NT2/D1 (cell line): ENCODE data around the gene PPM1K.

Source experiments
- DNase-seq: peaks from one replicate; pipeline ENCODE4 v3.0.0-alpha.2; 2011; ENCODE audit warnings: low read depth, low spot score
- H3K27me3 ChIP-seq: 2 replicates; pipeline ENCODE4 v1.6.0; 2011; ENCODE audit warnings: mild to moderate bottlenecking; ENCODE audit not compliant: insufficient read length, insufficient read depth
- H3K36me3 ChIP-seq: 2 replicates; pipeline ENCODE4 v1.6.1; 2011; ENCODE audit warnings: mild to moderate bottlenecking, low read length, mixed read lengths; ENCODE audit not compliant: insufficient read depth, insufficient read length
- H3K4me1 ChIP-seq: 2 replicates; pipeline ENCODE4 v1.5.1; 2011; ENCODE audit not compliant: insufficient read depth, insufficient read length
- H3K4me3 ChIP-seq: 2 replicates; pipeline ENCODE4 v1.5.1; 2011; ENCODE audit warnings: low read depth; ENCODE audit not compliant: insufficient read length
- H3K9ac ChIP-seq: 2 replicates; pipeline ENCODE4 v1.6.0; 2011; ENCODE audit warnings: low read depth; ENCODE audit not compliant: insufficient read length
- H3K9me3 ChIP-seq: 2 replicates; pipeline ENCODE4 v1.5.1; 2011; ENCODE audit warnings: mild to moderate bottlenecking, low read length; ENCODE audit not compliant: insufficient read depth
- SUZ12 ChIP-seq: IDR thresholded peaks from 2 replicates; pipeline ENCODE4 v1.6.1; 2011; ENCODE audit not compliant: insufficient read length, insufficient read depth; ENCODE audit errors: extremely low read depth
- YY1 ChIP-seq: IDR thresholded peaks from 2 replicates; pipeline ENCODE4 v1.6.1; 2011; ENCODE audit not compliant: insufficient read length, insufficient read depth
- ZNF274 ChIP-seq: IDR thresholded peaks from 2 replicates; pipeline ENCODE4 v1.6.1; 2011; ENCODE audit warnings: mild to moderate bottlenecking, low read depth, low read length

Gene PPM1K

GRCh38 chr4:88216395-88216794 lies 68.0 kb downstream of the PPM1K start:
- no peak overlapping the region for H3K9ac ChIP-seq
- no peak overlapping the region for H3K4me3 ChIP-seq
- no peak for DNase-seq
- H3K27me3 ChIP-seq = no peaks in the 10 kb centered on the region
- TF ChIP-seq SUZ12 = no peak
- TF ChIP-seq ZNF274 = no peak
- no peak for TF ChIP-seq YY1
- no peaks in the 10 kb centered on the region for H3K9me3 ChIP-seq
- no peaks in the 10 kb centered on the region for H3K36me3 ChIP-seq
- H3K4me1 ChIP-seq = no peaks in the 10 kb centered on the region

GRCh38 chr4:88215351-88215750 lies 69.0 kb downstream of the PPM1K start:
- H3K4me1 ChIP-seq = no peaks in the 10 kb centered on the region
- H3K4me3 ChIP-seq = no peak overlapping the region
- no peaks in the 10 kb centered on the region for H3K9me3 ChIP-seq
- DNase-seq = no peak
- TF ChIP-seq YY1 = no peak
- TF ChIP-seq SUZ12 = no peak
- TF ChIP-seq ZNF274 = no peak
- no peaks in the 10 kb centered on the region for H3K27me3 ChIP-seq
- H3K9ac ChIP-seq = no peak overlapping the region
- H3K36me3 ChIP-seq = no peaks in the 10 kb centered on the region

- Histone ChIP-seq H3K36me3 (no peaks in the 10 kb centered on the region), H3K4me1 (no peaks in the 10 kb centered on the region)
- TF ChIP-seq SUZ12 (no peak), YY1 (no peak), ZNF274 (no peak)
These were observed 72.2 kb downstream of the PPM1K start for GRCh38 chr4:88212253-88212561.

GRCh38 chr4:88211473-88212252 lies 72.7 kb downstream of the PPM1K start:
- TF ChIP-seq ZNF274 (no peak), SUZ12 (no peak), YY1 (no peak)
- Histone ChIP-seq H3K4me1 (no peaks in the 10 kb centered on the region), H3K4me3 (no peak overlapping the region), H3K27me3 (no peaks in the 10 kb centered on the region), H3K36me3 (no peaks in the 10 kb centered on the region), H3K9me3 (no peaks in the 10 kb centered on the region), H3K9ac (no peak overlapping the region)
- DNase-seq = peak; percentile 25

More at GRCh38 chr4:88212253-88212561, 72.2 kb downstream of the PPM1K start:
- Histone ChIP-seq H3K27me3 (no peaks in the 10 kb centered on the region), H3K9me3 (no peaks in the 10 kb centered on the region), H3K9ac (no peak overlapping the region), H3K4me3 (no peak overlapping the region)
- DNase-seq = no peak

- no peak for DNase-seq
- Histone ChIP-seq H3K9me3 (no peaks in the 10 kb centered on the region), H3K9ac (no peak overlapping the region), H3K4me3 (no peak overlapping the region), H3K27me3 (no peaks in the 10 kb centered on the region), H3K4me1 (no peaks in the 10 kb centered on the region), H3K36me3 (no peaks in the 10 kb centered on the region)
- no peak for TF ChIP-seq SUZ12
- no peak for TF ChIP-seq ZNF274
- no peak for TF ChIP-seq YY1
These were observed 76.2 kb downstream of the PPM1K start for GRCh38 chr4:88208156-88208555.
